Body of pancreas (tissue), 4 donors: ENCODE measurements around the gene SELENOV. TPM values are rescaled to one million over a fixed set of nuclear protein-coding genes. Genes with fewer than 3 reads are reported as not detected.

ENCODE experiments used
- ATAC-seq: fragments of 150-250 bp; one replicate; pipeline ENCODE4 v1.9.1; 2016
- DNase-seq, 4 donors: peaks; one replicate each; pipeline ENCODE4 v3.0.0-alpha.2; 2019
- H3K27ac ChIP-seq, 4 donors: fragments of 200-600 bp; sonication (generic); 1 replicate in 3 of 4; 2 replicates in 1 of 4; pipeline versions ENCODE4 v1.5.1 to v1.6.1; 2016 to 2019; ENCODE audit warnings: mild to moderate bottlenecking in 1 of 4, mixed read lengths in 1 of 4, moderate library complexity in 1 of 4
- H3K27me3 ChIP-seq, 2 donors: fragments of 200-600 bp; sonication (generic); one replicate each; pipeline ENCODE4 v1.6.0; 2016; ENCODE audit warnings: mild to moderate bottlenecking in 1 of 2
- H3K36me3 ChIP-seq, 2 donors: fragments of 200-600 bp; sonication (generic); replicated peaks in 1 of 2; 2 replicates each; pipeline ENCODE4 v1.5.1; 2016; ENCODE audit warnings: low read depth in 2 of 2; ENCODE audit not compliant: insufficient read depth in 1 of 2
- H3K4me1 ChIP-seq: fragments of 200-600 bp; sonication (generic); one replicate; pipeline ENCODE4 v1.6.0; 2016
- H3K4me3 ChIP-seq, 2 donors: fragments of 200-600 bp; sonication (generic); 1 replicate in 1 of 2; 2 replicates in 1 of 2; pipeline ENCODE4 v1.5.1; 2016 to 2019
- H3K9me3 ChIP-seq, 3 donors: fragments of 200-600 bp; sonication (generic); 1 replicate in 2 of 3; 2 replicates in 1 of 3; pipeline ENCODE4 v1.5.1; 2016
- POLR2A ChIP-seq, 3 donors: fragments of 450-650 bp; IDR thresholded peaks; one replicate each; pipeline ENCODE4 v1.6.1; 2016; ENCODE audit warnings: antibody characterized with exemption in 3 of 3, mild to moderate bottlenecking in 2 of 3
- WGBS, 2 donors: methylation state at CpG; one replicate each; pipeline ENCODE4 v1.1.5; 2017; 5-methylcytosine and 5-hydroxymethylcytosine counted together
- intact Hi-C: fragments of 100-400 bp; cut with DNase I; formaldehyde crosslinking; loops from one replicate; pipeline ENCODE4 v1.15.1; 2023
- total RNA-seq, 2 donors: library from RNA; depleted of rRNA; stranded (reverse); fragments of >200 nt; gene quantifications; one replicate each; pipeline ENCODE4 v1.1.0, GENCODE V29; 2016
- TF ChIP-seq, protein P1 (sequence below), 7 experiments: fragments of 450-650 bp in 4 of 7; fragments of 200-600 bp in 3 of 7; sonication (generic) in 3 of 7; IDR thresholded peaks; one replicate each; pipeline ENCODE4 v1.5.1; 2016 to 2019; ENCODE audit warnings: antibody characterized with exemption in 7 of 7

The SELENOV gene
- total RNA-seq, 2 donors from 2014 or later, result not detected

DNA sequence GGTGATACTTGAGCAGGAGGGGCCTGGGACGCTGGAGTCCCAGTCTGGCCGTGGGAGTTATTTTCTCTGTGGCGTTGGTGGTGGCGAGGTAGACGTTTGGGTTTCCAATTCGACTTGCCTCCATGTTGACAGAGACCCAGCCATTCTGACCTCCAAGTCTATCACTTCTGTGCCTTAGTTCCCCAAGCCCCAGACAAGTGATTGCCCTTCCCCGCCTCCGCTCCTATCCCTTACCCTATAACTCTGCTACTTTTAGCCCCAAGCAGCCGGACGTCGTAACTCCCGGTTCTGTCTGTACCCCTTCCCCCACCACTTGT is 33.8 kb upstream of the SELENOV start:
- intact Hi-C loops, result no loop called here
- ATAC-seq, result no peak
- DNase-seq, result no peak
- peaks cover 0 to 4% of the 10 kb centered on the region in 2 donors for H3K36me3 ChIP-seq
- H3K9me3 ChIP-seq, result no peaks in the 10 kb centered on the region
- H3K27me3 ChIP-seq, result no peaks in the 10 kb centered on the region
- peaks cover 19% of the 10 kb centered on the region for H3K4me1 ChIP-seq
- H3K27ac ChIP-seq, result peak overlapping the region in 3 of 4 donors; percentile 53 to 81 (median 80)
- TF ChIP-seq, protein P1, sequence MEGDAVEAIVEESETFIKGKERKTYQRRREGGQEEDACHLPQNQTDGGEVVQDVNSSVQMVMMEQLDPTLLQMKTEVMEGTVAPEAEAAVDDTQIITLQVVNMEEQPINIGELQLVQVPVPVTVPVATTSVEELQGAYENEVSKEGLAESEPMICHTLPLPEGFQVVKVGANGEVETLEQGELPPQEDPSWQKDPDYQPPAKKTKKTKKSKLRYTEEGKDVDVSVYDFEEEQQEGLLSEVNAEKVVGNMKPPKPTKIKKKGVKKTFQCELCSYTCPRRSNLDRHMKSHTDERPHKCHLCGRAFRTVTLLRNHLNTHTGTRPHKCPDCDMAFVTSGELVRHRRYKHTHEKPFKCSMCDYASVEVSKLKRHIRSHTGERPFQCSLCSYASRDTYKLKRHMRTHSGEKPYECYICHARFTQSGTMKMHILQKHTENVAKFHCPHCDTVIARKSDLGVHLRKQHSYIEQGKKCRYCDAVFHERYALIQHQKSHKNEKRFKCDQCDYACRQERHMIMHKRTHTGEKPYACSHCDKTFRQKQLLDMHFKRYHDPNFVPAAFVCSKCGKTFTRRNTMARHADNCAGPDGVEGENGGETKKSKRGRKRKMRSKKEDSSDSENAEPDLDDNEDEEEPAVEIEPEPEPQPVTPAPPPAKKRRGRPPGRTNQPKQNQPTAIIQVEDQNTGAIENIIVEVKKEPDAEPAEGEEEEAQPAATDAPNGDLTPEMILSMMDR (IDR thresholded peaks at IDR 0.05), result no peak
- TF ChIP-seq POLR2A (IDR thresholded peaks at IDR 0.05), result no peak
- H3K4me3 ChIP-seq, result peak overlapping the region; percentile 66 to 67
- 0 to 1% methylated on average over 12 of the region's 12 CpGs for WGBS, 2 donors

DNA sequence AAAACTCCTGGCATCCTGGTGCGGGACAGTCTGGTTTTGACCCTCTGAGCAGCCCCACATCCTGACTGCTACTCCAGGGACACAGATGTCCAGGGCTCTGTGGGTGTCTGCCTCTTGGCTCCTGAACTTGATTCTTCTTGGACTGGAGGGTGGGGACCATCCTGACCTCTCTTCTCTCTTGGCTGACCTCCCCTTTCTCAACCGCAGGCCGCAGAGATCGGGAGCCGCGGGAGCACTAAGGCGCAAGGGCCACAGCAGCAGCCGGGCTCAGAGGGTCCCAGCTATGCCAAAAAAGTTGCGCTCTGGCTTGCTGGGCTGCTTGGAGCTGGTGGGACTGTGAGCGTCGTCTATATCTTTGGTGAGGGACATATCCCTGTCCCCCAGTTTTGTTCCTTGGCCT is 33.3 kb upstream of the SELENOV start:
- H3K9me3 ChIP-seq, result no peaks in the 10 kb centered on the region
- ATAC-seq, result no peak
- H3K4me1 ChIP-seq, result peaks cover 19% of the 10 kb centered on the region
- no peak for TF ChIP-seq POLR2A (IDR thresholded peaks at IDR 0.05)
- TF ChIP-seq, protein P1 (IDR thresholded peaks at IDR 0.05), result no peak
- H3K4me3 ChIP-seq, result peak overlapping the region in 1 of 2 donors; percentile 66
- 58 to 59% methylated on average over 4 to 11 of the region's 11 CpGs for WGBS, 2 donors
- H3K27ac ChIP-seq, result no peak overlapping the region
- no peak for DNase-seq
- H3K36me3 ChIP-seq, result peaks cover 0 to 4% of the 10 kb centered on the region in 2 donors
- intact Hi-C loops, result no loop called here
- no peaks in the 10 kb centered on the region for H3K27me3 ChIP-seq

DNA sequence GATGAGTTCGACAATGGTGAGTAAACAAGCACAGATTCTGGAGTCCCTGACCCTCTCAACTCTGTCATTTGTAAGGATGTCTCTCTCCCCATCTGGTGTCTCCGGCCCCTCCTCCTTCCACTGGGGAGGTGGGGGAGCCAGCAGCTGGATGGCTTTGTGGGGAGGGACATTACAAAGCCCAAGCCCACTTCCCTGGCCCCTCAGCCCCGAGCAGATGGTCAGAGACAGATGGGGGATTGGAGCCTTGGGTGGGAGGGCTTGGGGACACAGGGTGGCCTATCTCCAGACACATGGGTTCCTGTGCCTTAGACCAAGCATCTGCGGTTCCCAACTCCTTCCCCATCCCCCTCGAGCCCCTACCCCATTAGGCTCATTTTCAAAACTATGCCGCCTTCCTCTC is 31.8 kb upstream of the SELENOV start:
- WGBS, 2 donors, result 70 to 88% methylated on average over 5 to 6 of the region's 6 CpGs
- Histone ChIP-seq H3K27ac (no peak overlapping the region), H3K4me1 (peaks cover 19% of the 10 kb centered on the region), H3K27me3 (no peaks in the 10 kb centered on the region), H3K9me3 (no peaks in the 10 kb centered on the region), H3K4me3 (no peak overlapping the region), H3K36me3 (peaks cover 0 to 7% of the 10 kb centered on the region in 2 donors)
- ATAC-seq (no peak), DNase-seq (no peak)
- TF ChIP-seq POLR2A (IDR thresholded peaks at IDR 0.05), result no peak
- TF ChIP-seq, protein P1 (IDR thresholded peaks at IDR 0.05), result no peak
- intact Hi-C loops, result no loop called here

DNA sequence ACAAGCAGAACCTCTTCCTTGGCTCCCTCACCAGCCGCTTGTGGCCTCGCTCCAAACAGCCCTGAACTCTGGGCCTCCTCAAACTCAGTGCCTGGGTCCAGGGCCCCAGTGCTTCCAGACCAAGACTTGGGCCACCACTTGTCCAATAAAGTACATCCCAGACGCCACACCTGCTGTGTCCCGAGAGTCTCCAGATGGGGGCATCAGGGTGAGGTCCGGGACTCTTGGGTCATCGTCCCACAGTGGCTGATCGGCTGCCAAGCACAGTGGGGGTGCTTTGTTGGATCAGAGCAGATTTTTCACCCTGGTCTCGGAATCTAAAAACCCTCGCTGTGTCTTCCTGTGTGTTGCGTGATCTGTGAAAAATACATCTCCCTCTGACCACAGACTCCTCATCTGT is 25.2 kb upstream of the SELENOV start:
- peaks cover 9 to 17% of the 10 kb centered on the region in 2 donors for H3K36me3 ChIP-seq
- intact Hi-C loops, result no loop called here
- H3K4me1 ChIP-seq, result no peaks in the 10 kb centered on the region
- no peaks in the 10 kb centered on the region for H3K9me3 ChIP-seq
- no peaks in the 10 kb centered on the region for H3K27me3 ChIP-seq
- no peak overlapping the region for H3K27ac ChIP-seq
- ATAC-seq (no peak), DNase-seq (no peak)
- no peak overlapping the region for H3K4me3 ChIP-seq
- TF ChIP-seq POLR2A (IDR thresholded peaks at IDR 0.05), result no peak
- TF ChIP-seq, protein P1 (IDR thresholded peaks at IDR 0.05), result no peak
- WGBS, 2 donors, result 75 to 78% methylated on average over 4 to 10 of the region's 10 CpGs

DNA sequence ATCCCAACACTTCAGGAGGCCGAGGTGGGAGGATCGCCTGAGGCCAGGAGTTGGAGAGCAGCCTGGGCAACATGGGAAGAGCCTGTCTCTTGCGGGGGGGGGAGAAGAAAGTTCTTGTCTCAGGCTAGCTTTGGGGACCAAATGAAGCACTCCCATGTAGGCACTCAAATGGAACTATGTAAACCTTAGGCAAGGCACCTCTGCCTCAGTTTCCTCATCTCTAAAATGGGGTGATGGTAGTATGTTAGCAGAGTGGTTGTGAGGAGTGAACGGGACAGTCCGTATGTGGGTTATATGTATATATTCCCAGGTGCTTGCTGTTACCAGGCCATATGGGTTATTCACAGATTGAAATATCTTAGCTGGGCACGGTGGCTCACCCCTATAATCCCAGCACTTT is 22.7 kb upstream of the SELENOV start:
- no peaks in the 10 kb centered on the region for H3K4me1 ChIP-seq
- no peak for DNase-seq
- no peak for ATAC-seq
- 83 to 88% methylated on average over 6 of the region's 6 CpGs for WGBS, 2 donors
- intact Hi-C loops, result no loop called here
- peaks cover 9 to 13% of the 10 kb centered on the region in 2 donors for H3K36me3 ChIP-seq
- no peak overlapping the region for H3K27ac ChIP-seq
- TF ChIP-seq, protein P1 (IDR thresholded peaks at IDR 0.05), result no peak
- TF ChIP-seq POLR2A (IDR thresholded peaks at IDR 0.05), result no peak
- no peaks in the 10 kb centered on the region for H3K27me3 ChIP-seq
- no peaks in the 10 kb centered on the region for H3K9me3 ChIP-seq
- no peak overlapping the region for H3K4me3 ChIP-seq
